Panc1 (cell line): Measurements from ENCODE around the gene OPN1SW. TPM values are rescaled to one million over a fixed set of nuclear protein-coding genes. Genes with fewer than 3 reads are reported as not detected.
A peak's percentile ranks its signal among the peaks of the same experiment; 100 is the strongest.

Source experiments
- ATAC-seq: fragments of 200-7000 bp; cut with Tn5 transposase; 2 replicates; pipeline ENCODE4 v1.9.1; 2020; ENCODE audit warnings: mild to moderate bottlenecking, moderate library complexity
- BruUV-seq: library from RNA; stranded (reverse); fragments of 400-500 nt; replicated peaks from 2 replicates; lab custom pipeline; 2021; lab: Mats Ljungman, UMichigan
- CTCF ChIA-PET: fragments of 300-600 bp; sonication (Branson Sonifier 250); formaldehyde crosslinking; loops from one replicate; lab custom pipeline; 2022; ENCODE audit warnings: antibody characterized with exemption; lab: Charles Lee
- POLR2A ChIA-PET: fragments of 300-600 bp; sonication (Branson Sonifier 250); formaldehyde crosslinking; loops from one replicate; lab custom pipeline; 2022; ENCODE audit warnings: antibody characterized with exemption; lab: Charles Lee
- DNase-seq: peaks from one replicate; pipeline ENCODE4 v3.0.0-alpha.2; 2010; ENCODE audit warnings: low read depth, low spot score
- H3K27ac ChIP-seq: 2 replicates; pipeline ENCODE4 v1.5.1; 2011; ENCODE audit warnings: mild to moderate bottlenecking, low read length, inconsistent platforms
- H3K27me3 ChIP-seq: fragments of 200-500 bp; sonication (Bioruptor generic); 2 replicates; pipeline ENCODE4 v1.6.0; 2014; ENCODE audit warnings: low read length, inconsistent platforms; ENCODE audit not compliant: control insufficient read depth, insufficient read depth
- H3K36me3 ChIP-seq: fragments of 200-500 bp; sonication (Bioruptor generic); 2 replicates; pipeline ENCODE4 v1.5.1; 2014; ENCODE audit warnings: inconsistent platforms, mild to moderate bottlenecking, low read length, moderate library complexity; ENCODE audit not compliant: control insufficient read depth, insufficient read depth
- H3K4me1 ChIP-seq: 2 replicates; pipeline ENCODE4 v1.5.1; 2011; ENCODE audit warnings: inconsistent platforms, mild to moderate bottlenecking, low read length, moderate library complexity; ENCODE audit not compliant: control insufficient read depth, insufficient read depth
- H3K4me3 ChIP-seq, 2 experiments: 2 replicates each; pipeline ENCODE4 v1.5.1; 2011 to 2012; ENCODE audit warnings: low read depth in 2 of 2, low read length in 2 of 2, mild to moderate bottlenecking in 2 of 2, inconsistent platforms in 1 of 2, moderate library complexity in 1 of 2
- H3K9me3 ChIP-seq: fragments of 200-500 bp; sonication (Bioruptor generic); 2 replicates; pipeline ENCODE4 v1.5.1; 2014; ENCODE audit warnings: low read depth, mild to moderate bottlenecking, inconsistent platforms, low read length, moderate library complexity; ENCODE audit not compliant: control insufficient read depth, insufficient read depth
- CTCF ChIP-seq: fragments of 450-650 bp; IDR thresholded peaks from 2 replicates; pipeline ENCODE4 v1.5.1; 2017; ENCODE audit warnings: mild to moderate bottlenecking
- POLR2AphosphoS5 ChIP-seq: IDR thresholded peaks from 2 replicates; pipeline ENCODE4 v1.6.1; 2012; ENCODE audit warnings: mild to moderate bottlenecking, low read depth, low read length, moderate library complexity
- REST ChIP-seq, 2 experiments: IDR thresholded peaks; 2 replicates each; pipeline ENCODE4 v1.6.1; 2011 to 2012; ENCODE audit warnings: low read depth in 2 of 2, control low read depth in 1 of 2, low read length in 1 of 2, mild to moderate bottlenecking in 1 of 2, moderate library complexity in 1 of 2; ENCODE audit not compliant: insufficient read depth in 1 of 2
- SIN3A ChIP-seq: IDR thresholded peaks from 2 replicates; pipeline ENCODE4 v1.6.1; 2012; ENCODE audit warnings: low read depth, mild to moderate bottlenecking, low read length, moderate library complexity, borderline replicate concordance; ENCODE audit not compliant: insufficient read depth
- TCF7L2 ChIP-seq: IDR thresholded peaks from 2 replicates; pipeline ENCODE4 v1.6.1; 2011; ENCODE audit warnings: mild to moderate bottlenecking, low read depth, low read length, inconsistent platforms
- in situ Hi-C: cut with HindIII; loops from 2 replicates; pipeline ENCODE4 v1.10.0; 2016; ENCODE audit warnings: low sequenced_read_pairs, low pct_unique_long_range_greater_than_20kb
- intact Hi-C: fragments of 100-400 bp; cut with micrococcal nuclease; formaldehyde crosslinking; loops from one replicate; pipeline ENCODE4 v1.10.0; 2022; ENCODE audit not compliant: unreplicated experiment
- total RNA-seq: library from RNA; stranded (reverse); gene quantifications from one replicate; pipeline ENCODE4 v1.2.1, GENCODE V29; 2021; ENCODE audit not compliant: unreplicated experiment

OPN1SW gene
- total RNA-seq, 1 experiment from 2014 or later = not detected

GRCh38 chr7:128781126-128781525, 5.5 kb upstream of the OPN1SW start:
- TF ChIP-seq TCF7L2 (no peak), REST (IDR thresholded peaks at IDR 0.05; ENCODE audit: insufficient read depth in 1 of 2, low read depth in 2 of 2, low read length in 1 of 2) (no peak), POLR2AphosphoS5 (no peak), SIN3A (no peak), CTCF (no peak)
- DNase-seq (no peak), ATAC-seq (no peak)
- BruUV-seq = no TSS peak
- H3K27me3 ChIP-seq = no peaks in the 10 kb centered on the region
- POLR2A ChIA-PET = no interaction called here
- no peaks in the 10 kb centered on the region for H3K36me3 ChIP-seq
- intact Hi-C loops (no loop called here), in situ Hi-C loops (no loop called here)
- peaks cover 8% of the 10 kb centered on the region; the same call in 1 of the 2 replicates for H3K9me3 ChIP-seq
- H3K4me1 ChIP-seq = peaks cover 2% of the 10 kb centered on the region; the same call in 1 of the 2 replicates
- H3K27ac ChIP-seq = no peak overlapping the region
- CTCF ChIA-PET = interaction anchor here (0.6 to 0.7 kb wide), 2 partner anchors 26 to 28 kb away, joined by 3 to 5 read pairs; no protein-coding TSS in a partner anchor
- no peak overlapping the region for H3K4me3 ChIP-seq

- no TSS peak for BruUV-seq
- CTCF ChIA-PET = no interaction called here
- Histone ChIP-seq H3K27me3 (no peaks in the 10 kb centered on the region), H3K4me3 (no peak overlapping the region), H3K4me1 (peaks cover 2% of the 10 kb centered on the region; the same call in 1 of the 2 replicates), H3K27ac (no peak overlapping the region), H3K36me3 (no peaks in the 10 kb centered on the region), H3K9me3 (peaks cover 8% of the 10 kb centered on the region; the same call in 1 of the 2 replicates)
- in situ Hi-C loops = no loop called here
- TF ChIP-seq POLR2AphosphoS5 = no peak
- TF ChIP-seq SIN3A = no peak
- no peak for TF ChIP-seq CTCF
- TF ChIP-seq REST (IDR thresholded peaks at IDR 0.05; ENCODE audit: insufficient read depth in 1 of 2, low read depth in 2 of 2, low read length in 1 of 2) = peak; percentile 22 to 51; a peak in 1 of 4 replicates
- POLR2A ChIA-PET = interaction anchor here (0.7 kb wide), 1 partner anchor 446 kb away, joined by 9 read pairs; the partner anchor contains the start of gene AHCYL2
- intact Hi-C loops = no loop called here
- ATAC-seq (no peak), DNase-seq (no peak)
Observed at GRCh38 chr7:128778946-128779345, 3.4 kb upstream of the OPN1SW start.
